ENCODE data around the gene STAP2. TPM values are rescaled to one million over a fixed set of nuclear protein-coding genes. Genes with fewer than 3 reads are reported as not detected.

STAP2 gene
- total RNA-seq, 1 experiment from 2014 or later: 20.3 TPM

- CTCF ChIA-PET: no interaction called here
- Mint-ChIP-seq H3K9me3 (ENCODE audit: unreplicated experiment) (no peaks in the 10 kb centered on the region), H3K27me3 (ENCODE audit: insufficient read depth, unreplicated experiment) (no peaks in the 10 kb centered on the region), H3K36me3 (ENCODE audit: insufficient read depth, unreplicated experiment) (no peaks in the 10 kb centered on the region), H3K4me1 (ENCODE audit: insufficient read depth, unreplicated experiment) (no peaks in the 10 kb centered on the region), H3K4me3 (ENCODE audit: unreplicated experiment) (no peak overlapping the region), H3K27ac (ENCODE audit: low read depth, unreplicated experiment) (no peak overlapping the region)
- POLR2A ChIA-PET: no interaction called here
- intact Hi-C loops (cut with micrococcal nuclease): no loop called here
- BruUV-seq (replicated peaks): no TSS peak
- no peak for DNase-seq (ENCODE audit: unreplicated experiment)
- no peak for TF ChIP-seq CTCF (IDR thresholded peaks at IDR 0.05; ENCODE audit: unreplicated experiment)
Observed at GRCh38 chr19:4327252-4327876, 11.3 kb downstream of the STAP2 start.

DNA sequence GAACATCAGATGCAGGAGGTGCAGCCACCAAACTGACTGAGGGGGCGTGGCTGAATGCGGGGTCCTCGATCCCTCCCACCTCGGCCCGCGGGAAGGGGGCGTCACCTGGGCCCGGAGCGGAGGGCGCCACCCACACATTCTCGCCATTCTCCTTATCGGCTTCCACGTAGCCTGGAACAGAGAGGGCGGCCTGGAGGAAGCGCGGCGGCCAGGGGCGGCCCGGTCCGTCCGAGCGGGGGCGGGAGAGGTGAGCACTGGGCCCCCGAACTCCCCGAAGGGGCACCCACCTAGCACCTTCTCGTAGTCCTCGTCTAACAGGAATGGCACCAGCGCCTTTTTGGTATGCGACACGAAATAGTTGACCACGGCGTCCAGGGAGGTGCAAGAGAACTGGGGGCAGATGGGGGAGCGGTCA, 11.8 kb downstream of the STAP2 start:
- H3K36me3 Mint-ChIP-seq (ENCODE audit: insufficient read depth, unreplicated experiment): no peaks in the 10 kb centered on the region
- no peak overlapping the region for H3K27ac Mint-ChIP-seq (ENCODE audit: low read depth, unreplicated experiment)
- no peak for TF ChIP-seq CTCF (IDR thresholded peaks at IDR 0.05; ENCODE audit: unreplicated experiment)
- ChIA-PET CTCF (interaction anchor here (0.7 kb wide), 1 partner anchor 13 kb away, joined by 3 read pairs; no protein-coding TSS in a partner anchor), POLR2A (no interaction called here)
- H3K27me3 Mint-ChIP-seq (ENCODE audit: insufficient read depth, unreplicated experiment): no peaks in the 10 kb centered on the region
- DNase-seq (ENCODE audit: unreplicated experiment): no peak
- intact Hi-C loops (cut with micrococcal nuclease): no loop called here
- H3K9me3 Mint-ChIP-seq (ENCODE audit: unreplicated experiment): no peaks in the 10 kb centered on the region
- BruUV-seq (replicated peaks): no TSS peak
- H3K4me1 Mint-ChIP-seq (ENCODE audit: insufficient read depth, unreplicated experiment): no peaks in the 10 kb centered on the region
- H3K4me3 Mint-ChIP-seq (ENCODE audit: unreplicated experiment): no peak overlapping the region

- no peaks in the 10 kb centered on the region for H3K27me3 Mint-ChIP-seq (ENCODE audit: insufficient read depth, unreplicated experiment)
- CTCF ChIA-PET: interaction anchor here (0.7 kb wide), 1 partner anchor 14 kb away, joined by 3 read pairs; no protein-coding TSS in a partner anchor
- DNase-seq (ENCODE audit: unreplicated experiment): no peak
- no peaks in the 10 kb centered on the region for H3K36me3 Mint-ChIP-seq (ENCODE audit: insufficient read depth, unreplicated experiment)
- intact Hi-C loops (cut with micrococcal nuclease): no loop called here
- H3K4me3 Mint-ChIP-seq (ENCODE audit: unreplicated experiment): no peak overlapping the region
- no peak overlapping the region for H3K27ac Mint-ChIP-seq (ENCODE audit: low read depth, unreplicated experiment)
- POLR2A ChIA-PET: no interaction called here
- TF ChIP-seq CTCF (IDR thresholded peaks at IDR 0.05; ENCODE audit: unreplicated experiment): no peak
- no TSS peak for BruUV-seq (replicated peaks)
- H3K9me3 Mint-ChIP-seq (ENCODE audit: unreplicated experiment): no peaks in the 10 kb centered on the region
- no peaks in the 10 kb centered on the region for H3K4me1 Mint-ChIP-seq (ENCODE audit: insufficient read depth, unreplicated experiment)
Observed at GRCh38 chr19:4326215-4326836, 12.3 kb downstream of the STAP2 start.

GRCh38 chr19:4324228-4324627, 14.4 kb downstream of the STAP2 start:
- BruUV-seq (replicated peaks): no TSS peak
- intact Hi-C loops (cut with micrococcal nuclease): no loop called here
- CTCF ChIA-PET: interaction anchor here (0.9 kb wide), 1 partner anchor 12 kb away, joined by 3 read pairs; no protein-coding TSS in a partner anchor
- no peak for TF ChIP-seq CTCF (IDR thresholded peaks at IDR 0.05; ENCODE audit: unreplicated experiment)
- Mint-ChIP-seq H3K27ac (ENCODE audit: low read depth, unreplicated experiment) (no peak overlapping the region), H3K4me1 (ENCODE audit: insufficient read depth, unreplicated experiment) (no peaks in the 10 kb centered on the region), H3K9me3 (ENCODE audit: unreplicated experiment) (peaks cover 11% of the 10 kb centered on the region), H3K36me3 (ENCODE audit: insufficient read depth, unreplicated experiment) (no peaks in the 10 kb centered on the region), H3K4me3 (ENCODE audit: unreplicated experiment) (no peak overlapping the region), H3K27me3 (ENCODE audit: insufficient read depth, unreplicated experiment) (no peaks in the 10 kb centered on the region)
- POLR2A ChIA-PET: no interaction called here
- no peak for DNase-seq (ENCODE audit: unreplicated experiment)
